Measurements from ENCODE around the gene VSIG1. TPM values are rescaled to one million over a fixed set of nuclear protein-coding genes. Genes with fewer than 3 reads are reported as not detected.

The VSIG1 gene
- polyA plus RNA-seq, 1 donor (not counting 4 experiments of a cell fraction or from before 2014, with no cell fraction given) = 7.2 TPM

DNA sequence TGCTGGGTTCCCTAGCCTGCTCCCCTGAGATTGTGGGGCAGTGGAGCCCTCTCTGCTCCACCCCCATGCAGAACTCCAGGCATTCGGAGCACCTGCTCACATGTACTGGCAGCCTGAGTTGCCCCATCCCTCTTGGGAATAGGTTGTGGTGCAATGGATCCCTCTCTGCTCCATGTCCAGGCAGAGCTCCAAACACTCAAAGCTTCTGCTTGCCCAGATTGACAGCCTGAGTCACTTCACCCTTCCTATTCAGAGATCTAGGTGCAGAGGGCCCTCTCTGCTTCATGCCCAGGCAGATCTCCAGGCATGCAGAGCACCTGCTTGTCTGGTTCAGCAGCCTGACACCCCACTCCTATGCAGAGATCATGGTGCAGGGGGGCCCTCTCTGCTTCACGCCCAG lies 44.1 kb upstream of the VSIG1 start:
- Histone ChIP-seq H3K27ac (ENCODE audit: control insufficient read depth, insufficient read depth, low read length) (no peak overlapping the region), H3K4me3 (ENCODE audit: control insufficient read depth in 2 of 3, extremely low read depth in 1 of 3, insufficient read depth in 2 of 3, low read depth in 1 of 3, low read length in 3 of 3) (no peak overlapping the region), H3K9ac (ENCODE audit: control insufficient read depth, extremely low read depth, insufficient read depth, low read length) (no peak overlapping the region), H3K9me1 (ENCODE audit: control insufficient read depth, extremely low read depth, insufficient read depth, low read length) (no peaks in the 10 kb centered on the region), H3K36me3 (ENCODE audit: control insufficient read depth in 2 of 2, extremely low read depth in 1 of 2, insufficient read depth in 2 of 2, low read length in 2 of 2) (no peaks in the 10 kb centered on the region), H3K4me1 (ENCODE audit: control insufficient read depth, extremely low read depth, insufficient read depth, low read length) (peaks cover 7% of the 10 kb centered on the region), H2AFZ (ENCODE audit: control insufficient read depth, low read length) (no peak overlapping the region), H3K9me3 (ENCODE audit: control insufficient read depth, low read depth, low read length) (peaks cover 16% of the 10 kb centered on the region), H3K79me2 (ENCODE audit: control insufficient read depth, insufficient read depth, low read length) (no peaks in the 10 kb centered on the region), H4K20me1 (ENCODE audit: control insufficient read depth, extremely low read depth, insufficient read depth, low read length) (no peaks in the 10 kb centered on the region), H3K27me3 (ENCODE audit: control insufficient read depth, extremely low read depth, insufficient read depth, low read length) (peaks cover 3% of the 10 kb centered on the region), H3K4me2 (ENCODE audit: control insufficient read depth, extremely low read depth, insufficient read depth, low read depth, low read length) (peak overlapping the region; percentile 19)
- TF ChIP-seq EZH2 (IDR thresholded peaks at IDR 0.05; ENCODE audit: low read length) = no peak
- TF ChIP-seq, protein P1, sequence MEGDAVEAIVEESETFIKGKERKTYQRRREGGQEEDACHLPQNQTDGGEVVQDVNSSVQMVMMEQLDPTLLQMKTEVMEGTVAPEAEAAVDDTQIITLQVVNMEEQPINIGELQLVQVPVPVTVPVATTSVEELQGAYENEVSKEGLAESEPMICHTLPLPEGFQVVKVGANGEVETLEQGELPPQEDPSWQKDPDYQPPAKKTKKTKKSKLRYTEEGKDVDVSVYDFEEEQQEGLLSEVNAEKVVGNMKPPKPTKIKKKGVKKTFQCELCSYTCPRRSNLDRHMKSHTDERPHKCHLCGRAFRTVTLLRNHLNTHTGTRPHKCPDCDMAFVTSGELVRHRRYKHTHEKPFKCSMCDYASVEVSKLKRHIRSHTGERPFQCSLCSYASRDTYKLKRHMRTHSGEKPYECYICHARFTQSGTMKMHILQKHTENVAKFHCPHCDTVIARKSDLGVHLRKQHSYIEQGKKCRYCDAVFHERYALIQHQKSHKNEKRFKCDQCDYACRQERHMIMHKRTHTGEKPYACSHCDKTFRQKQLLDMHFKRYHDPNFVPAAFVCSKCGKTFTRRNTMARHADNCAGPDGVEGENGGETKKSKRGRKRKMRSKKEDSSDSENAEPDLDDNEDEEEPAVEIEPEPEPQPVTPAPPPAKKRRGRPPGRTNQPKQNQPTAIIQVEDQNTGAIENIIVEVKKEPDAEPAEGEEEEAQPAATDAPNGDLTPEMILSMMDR (optimal IDR thresholded peaks at IDR 0.05 in 1 of 3, IDR thresholded peaks at IDR 0.05 in 1 of 3, conservative IDR thresholded peaks at IDR 0.05 in 1 of 3; ENCODE audit: extremely low read depth in 1 of 3, insufficient read depth in 2 of 3, low read length in 3 of 3) = no peak
- DNase-seq (ENCODE audit: low read depth, low spot score) (peak; percentile 23), FAIRE-seq (peak; percentile 69)
- dilution Hi-C loops (cut with MboI; ENCODE audit: extremely low pct_ligation_motif_present, low sequenced_read_pairs) = no loop called here

- H3K9me1 ChIP-seq (ENCODE audit: control insufficient read depth, extremely low read depth, insufficient read depth, low read length) = no peaks in the 10 kb centered on the region
- DNase-seq (ENCODE audit: low read depth, low spot score) (no peak), FAIRE-seq (no peak)
- no peaks in the 10 kb centered on the region for H3K27me3 ChIP-seq (ENCODE audit: control insufficient read depth, extremely low read depth, insufficient read depth, low read length)
- dilution Hi-C loops (cut with MboI; ENCODE audit: extremely low pct_ligation_motif_present, low sequenced_read_pairs) = no loop called here
- peaks cover 12% of the 10 kb centered on the region for H3K9me3 ChIP-seq (ENCODE audit: control insufficient read depth, low read depth, low read length)
- no peaks in the 10 kb centered on the region for H4K20me1 ChIP-seq (ENCODE audit: control insufficient read depth, extremely low read depth, insufficient read depth, low read length)
- no peak overlapping the region for H3K27ac ChIP-seq (ENCODE audit: control insufficient read depth, insufficient read depth, low read length)
- peak overlapping the region; percentile 19 for H3K4me2 ChIP-seq (ENCODE audit: control insufficient read depth, extremely low read depth, insufficient read depth, low read depth, low read length)
- no peak overlapping the region for H2AFZ ChIP-seq (ENCODE audit: control insufficient read depth, low read length)
- TF ChIP-seq EZH2 (IDR thresholded peaks at IDR 0.05; ENCODE audit: low read length) = no peak
- TF ChIP-seq, protein P1 (optimal IDR thresholded peaks at IDR 0.05 in 1 of 3, IDR thresholded peaks at IDR 0.05 in 1 of 3, conservative IDR thresholded peaks at IDR 0.05 in 1 of 3; ENCODE audit: extremely low read depth in 1 of 3, insufficient read depth in 2 of 3, low read length in 3 of 3) = peak; percentile 41 to 61 (median 58)
- no peaks in the 10 kb centered on the region for H3K36me3 ChIP-seq (ENCODE audit: control insufficient read depth in 2 of 2, extremely low read depth in 1 of 2, insufficient read depth in 2 of 2, low read length in 2 of 2)
- H3K9ac ChIP-seq (ENCODE audit: control insufficient read depth, extremely low read depth, insufficient read depth, low read length) = no peak overlapping the region
- no peak overlapping the region for H3K4me3 ChIP-seq (ENCODE audit: control insufficient read depth in 2 of 3, extremely low read depth in 1 of 3, insufficient read depth in 2 of 3, low read depth in 1 of 3, low read length in 3 of 3)
- peaks cover 7% of the 10 kb centered on the region for H3K4me1 ChIP-seq (ENCODE audit: control insufficient read depth, extremely low read depth, insufficient read depth, low read length)
- no peaks in the 10 kb centered on the region for H3K79me2 ChIP-seq (ENCODE audit: control insufficient read depth, insufficient read depth, low read length)
Observed at GRCh38 chrX:108001218-108001814, 43.5 kb upstream of the VSIG1 start.
